K562 (cell line): ENCODE measurements around the gene TMEM106B.

ENCODE experiments used
- ARID4B ChIP-seq: sonication (generic); formaldehyde crosslinking; IDR thresholded peaks from 2 replicates; pipeline ENCODE4 v1.8.0; 2022; ENCODE audit warnings: mild to moderate bottlenecking, missing genetic modification reagents
- CREB1 ChIP-seq, 2 experiments: sonication (generic) in 1 of 2; formaldehyde crosslinking in 1 of 2; IDR thresholded peaks; 2 replicates each; pipeline versions ENCODE4 v1.6.1 to v1.8.0; 2012 to 2022; ENCODE audit warnings: inconsistent platforms in 1 of 2, mild to moderate bottlenecking in 1 of 2, missing genetic modification reagents in 1 of 2, moderate library complexity in 1 of 2
- CTCF ChIP-seq, 3 experiments: IDR thresholded peaks in 2 of 3; conservative IDR thresholded peaks in 1 of 3; 2 replicates each; pipeline ENCODE4 v1.5.1; 2011 to 2012; ENCODE audit warnings: low read length in 3 of 3, mild to moderate bottlenecking in 3 of 3, control low read depth in 2 of 3, improper control_type of control experiment in 1 of 3, inconsistent platforms in 1 of 3, low read depth in 1 of 3, mixed read lengths in 1 of 3, moderate library complexity in 1 of 3; ENCODE audit not compliant: insufficient read depth in 2 of 3
- ERF ChIP-seq: fragments of 450-650 bp; formaldehyde crosslinking; IDR thresholded peaks from 2 replicates; pipeline ENCODE4 v1.4.0; 2020; ENCODE audit warnings: mild to moderate bottlenecking, mixed read lengths
- GTF2F1 ChIP-seq: IDR thresholded peaks from 2 replicates; pipeline ENCODE4 v1.6.1; 2011; ENCODE audit warnings: low read depth, low read length, improper control_type of control experiment
- HCFC1 ChIP-seq: IDR thresholded peaks from 2 replicates; pipeline ENCODE4 v1.6.1; 2012; ENCODE audit warnings: low read depth, low read length, improper control_type of control experiment
- MAZ ChIP-seq, 2 experiments: fragments of 450-650 bp in 1 of 2; sonication (generic) in 1 of 2; formaldehyde crosslinking; IDR thresholded peaks in 1 of 2; conservative IDR thresholded peaks in 1 of 2; 2 replicates each; pipeline versions ENCODE4 v1.4.0 to v1.5.0; 2020; ENCODE audit warnings: mild to moderate bottlenecking in 1 of 2, missing genetic modification reagents in 1 of 2
- NCOA4 ChIP-seq: fragments of 450-650 bp; IDR thresholded peaks from 2 replicates; pipeline ENCODE4 v1.6.1; 2018; ENCODE audit warnings: mild to moderate bottlenecking; ENCODE audit not compliant: partially characterized antibody
- SREBF2 ChIP-seq: sonication (generic); formaldehyde crosslinking; IDR thresholded peaks from 2 replicates; pipeline ENCODE4 v1.4.0; 2020; ENCODE audit warnings: mild to moderate bottlenecking, missing genetic modification reagents
- SRSF9 ChIP-seq: fragments of 200-400 bp; formaldehyde crosslinking; IDR thresholded peaks from 2 replicates; pipeline ENCODE4 v1.6.1; 2017; ENCODE audit warnings: low read depth, low read length, borderline replicate concordance
- THAP7 ChIP-seq: fragments of 250-450 bp; sonication (Bioruptor Pico); IDR thresholded peaks from 2 replicates; pipeline ENCODE4 v1.5.0; 2021
- USF2 ChIP-seq: sonication (generic); formaldehyde crosslinking; IDR thresholded peaks from 2 replicates; pipeline ENCODE4 v1.5.0; 2020; ENCODE audit warnings: missing genetic modification reagents
- ZEB2 ChIP-seq: fragments of 450-650 bp; IDR thresholded peaks from 2 replicates; pipeline ENCODE4 v1.6.1; 2016
- ZNF311 ChIP-seq: fragments of 250-450 bp; sonication (Bioruptor Pico); IDR thresholded peaks from 2 replicates; pipeline ENCODE4 v1.4.0; 2020; ENCODE audit warnings: mild to moderate bottlenecking, moderate library complexity

GRCh38 chr7:12239806-12240205, 28.7 kb downstream of the TMEM106B start:
- TF ChIP-seq CTCF (IDR thresholded peaks at IDR 0.05 in 2 of 3, conservative IDR thresholded peaks at IDR 0.05 in 1 of 3; ENCODE audit: insufficient read depth in 2 of 3, low read depth in 1 of 3, low read length in 3 of 3): no peak
- no peak for TF ChIP-seq NCOA4
- TF ChIP-seq HCFC1: no peak
- TF ChIP-seq ZNF311 (CRISPR knock-in tag): no peak
- TF ChIP-seq USF2: no peak
- no peak for TF ChIP-seq ARID4B
- no peak for TF ChIP-seq ERF
- TF ChIP-seq SRSF9: no peak
- TF ChIP-seq CREB1 (IDR thresholded peaks at IDR 0.05): no peak
- no peak for TF ChIP-seq CREB1 (CRISPR knock-in tag; IDR thresholded peaks at IDR 0.05)
- TF ChIP-seq ZEB2: no peak
- TF ChIP-seq GTF2F1: no peak
- TF ChIP-seq MAZ (CRISPR knock-in tag; conservative IDR thresholded peaks at IDR 0.05 in 1 of 2, IDR thresholded peaks at IDR 0.05 in 1 of 2): no peak
- TF ChIP-seq SREBF2: no peak
- no peak for TF ChIP-seq THAP7 (CRISPR knock-in tag)
